ENCODE results near the gene BEGAIN.
A peak's percentile ranks its signal among the peaks of the same experiment; 100 is the strongest.

Gene BEGAIN

DNA sequence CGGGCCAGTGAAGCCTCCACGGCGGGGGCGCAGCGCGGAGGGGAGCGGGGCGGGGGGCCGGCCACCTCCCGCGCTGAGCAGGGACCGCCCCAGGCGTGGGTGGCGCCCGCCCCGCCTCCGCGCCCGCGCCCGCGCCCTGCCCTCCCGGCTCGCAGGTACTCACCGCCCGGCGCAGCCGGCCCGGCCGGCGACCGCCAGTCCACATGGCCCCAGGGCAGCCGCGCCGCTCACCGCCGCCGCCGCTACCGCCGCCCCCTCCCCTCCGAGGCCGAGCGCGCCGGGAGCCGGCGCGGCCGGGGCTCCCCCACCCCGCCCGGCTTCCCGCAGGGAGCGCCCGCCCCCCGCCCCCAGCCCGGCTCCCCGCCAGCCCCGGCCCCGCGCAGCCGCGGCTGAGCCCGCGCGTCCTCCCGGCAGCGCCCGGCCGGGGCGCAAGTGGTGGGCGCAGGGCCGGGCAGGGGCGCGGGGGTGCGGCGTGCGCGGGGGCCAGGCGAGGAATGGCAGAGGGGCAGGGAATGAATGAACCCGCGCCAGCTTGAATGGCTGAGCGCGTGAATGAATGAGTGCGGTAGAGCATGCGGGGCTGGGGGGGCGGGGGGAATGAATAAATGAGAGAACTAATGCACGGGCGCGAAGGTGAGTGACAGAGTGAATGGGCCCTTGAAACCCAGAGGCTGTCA, at the start of gene BEGAIN:
Gene BEGAIN, minus strand, starts transcription at position 332 of the 677 bp plus-strand sequence. Its CDS starts 127 bp downstream, at position 205.
- H3K4me3 ChIP-seq (ENCODE audit: low read length): peak within 1 kb of the TSS; percentile 55
- no peak within 1 kb of the TSS for H3K9ac ChIP-seq (ENCODE audit: low read length)

DNA sequence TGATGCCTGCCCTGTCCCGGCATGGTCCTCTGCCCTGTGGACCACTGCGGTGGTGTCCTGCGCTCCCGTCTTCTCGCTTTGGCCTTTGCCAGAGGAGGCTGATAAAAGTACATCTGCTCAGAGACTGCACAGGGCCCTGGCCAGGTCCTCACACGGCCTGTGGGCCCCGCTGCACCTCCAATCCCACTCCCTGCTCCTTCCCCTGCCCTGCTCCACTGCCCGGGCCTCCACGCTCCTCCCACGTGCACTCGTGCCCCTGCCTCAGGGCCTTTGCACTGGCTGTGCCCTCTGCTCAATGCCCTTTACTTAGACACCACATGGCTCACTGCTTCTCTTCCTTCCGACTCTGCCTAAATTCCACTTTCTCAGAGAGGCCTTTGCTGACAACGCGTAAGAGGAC, 49.3 kb upstream of the BEGAIN start:
- Histone ChIP-seq H3K27me3 (ENCODE audit: control insufficient read depth, insufficient read depth, low read length) (no peaks in the 10 kb centered on the region), H3K4me1 (ENCODE audit: control insufficient read depth, low read depth, low read length) (no peaks in the 10 kb centered on the region), H3K4me3 (ENCODE audit: low read length) (no peak overlapping the region), H3K9me3 (ENCODE audit: control insufficient read depth, low read depth, low read length) (no peaks in the 10 kb centered on the region), H3K36me3 (ENCODE audit: control insufficient read depth, low read depth, low read length) (no peaks in the 10 kb centered on the region), H3K27ac (ENCODE audit: low read length) (no peak overlapping the region), H3K9ac (ENCODE audit: low read length) (no peak overlapping the region)

More for the DNA sequence above, at the start of gene BEGAIN:
- no peak within 1 kb of the TSS for H3K27ac ChIP-seq (ENCODE audit: low read length)
- peaks cover 55% of the 10 kb centered on the region for H3K27me3 ChIP-seq (ENCODE audit: control insufficient read depth, insufficient read depth, low read length)
- no peaks in the 10 kb centered on the region for H3K9me3 ChIP-seq (ENCODE audit: control insufficient read depth, low read depth, low read length)
- no peaks in the 10 kb centered on the region for H3K36me3 ChIP-seq (ENCODE audit: control insufficient read depth, low read depth, low read length)
- no peaks in the 10 kb centered on the region for H3K4me1 ChIP-seq (ENCODE audit: control insufficient read depth, low read depth, low read length)

DNA sequence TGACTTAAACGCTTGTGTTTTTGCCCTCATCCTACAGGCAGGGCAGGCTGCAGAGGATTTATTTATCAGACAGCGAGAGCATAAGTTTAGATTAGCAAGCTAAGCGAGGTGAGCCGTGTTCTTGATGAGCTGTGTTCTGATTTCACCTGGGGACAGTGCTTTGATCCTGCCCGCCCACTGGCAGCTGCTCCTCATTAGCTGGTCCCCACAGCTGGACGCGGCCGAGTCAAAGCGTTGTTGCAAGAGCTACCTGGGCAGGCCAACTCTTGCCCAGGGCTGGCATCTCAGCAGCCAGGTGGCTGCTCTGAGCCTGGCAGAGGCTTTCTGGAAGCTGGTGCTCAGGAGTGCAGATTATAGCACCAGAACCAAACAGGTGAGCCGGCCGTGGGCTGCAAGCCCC, 46.8 kb upstream of the BEGAIN start:
- Histone ChIP-seq H3K27ac (ENCODE audit: low read length) (no peak overlapping the region), H3K9me3 (ENCODE audit: control insufficient read depth, low read depth, low read length) (no peaks in the 10 kb centered on the region), H3K9ac (ENCODE audit: low read length) (no peak overlapping the region), H3K4me3 (ENCODE audit: low read length) (no peak overlapping the region), H3K36me3 (ENCODE audit: control insufficient read depth, low read depth, low read length) (no peaks in the 10 kb centered on the region), H3K4me1 (ENCODE audit: control insufficient read depth, low read depth, low read length) (no peaks in the 10 kb centered on the region), H3K27me3 (ENCODE audit: control insufficient read depth, insufficient read depth, low read length) (no peaks in the 10 kb centered on the region)

DNA sequence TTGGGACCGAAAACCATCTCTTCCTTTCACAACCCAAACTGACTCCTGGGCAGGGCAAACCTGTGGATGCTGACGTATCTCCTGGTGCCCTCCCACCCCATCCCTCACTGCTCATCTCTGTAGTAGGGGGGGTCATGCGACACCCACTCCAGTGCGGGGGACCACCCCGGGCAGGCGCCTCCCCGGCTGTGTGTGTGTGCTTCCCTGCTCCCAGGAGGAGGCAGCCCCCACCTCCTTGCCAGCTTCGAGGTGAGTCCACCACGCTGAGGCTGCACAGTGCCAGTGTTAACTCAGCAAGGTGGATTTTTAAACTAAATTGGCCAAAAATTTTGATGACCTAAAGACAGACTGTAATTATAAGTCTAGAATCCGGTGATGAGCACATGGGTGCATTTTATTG, 46.2 kb upstream of the BEGAIN start:
- no peak overlapping the region for H3K4me3 ChIP-seq (ENCODE audit: low read length)
- no peaks in the 10 kb centered on the region for H3K4me1 ChIP-seq (ENCODE audit: control insufficient read depth, low read depth, low read length)
- H3K36me3 ChIP-seq (ENCODE audit: control insufficient read depth, low read depth, low read length): no peaks in the 10 kb centered on the region
- H3K27me3 ChIP-seq (ENCODE audit: control insufficient read depth, insufficient read depth, low read length): no peaks in the 10 kb centered on the region
- no peak overlapping the region for H3K27ac ChIP-seq (ENCODE audit: low read length)
- H3K9me3 ChIP-seq (ENCODE audit: control insufficient read depth, low read depth, low read length): no peaks in the 10 kb centered on the region
- no peak overlapping the region for H3K9ac ChIP-seq (ENCODE audit: low read length)

GRCh38 chr14:100629696-100630095, 42.5 kb upstream of the BEGAIN start:
- Histone ChIP-seq H3K27me3 (ENCODE audit: control insufficient read depth, insufficient read depth, low read length) (no peaks in the 10 kb centered on the region), H3K4me1 (ENCODE audit: control insufficient read depth, low read depth, low read length) (no peaks in the 10 kb centered on the region), H3K9me3 (ENCODE audit: control insufficient read depth, low read depth, low read length) (no peaks in the 10 kb centered on the region), H3K4me3 (ENCODE audit: low read length) (no peak overlapping the region), H3K9ac (ENCODE audit: low read length) (no peak overlapping the region), H3K27ac (ENCODE audit: low read length) (no peak overlapping the region), H3K36me3 (ENCODE audit: control insufficient read depth, low read depth, low read length) (no peaks in the 10 kb centered on the region)

DNA sequence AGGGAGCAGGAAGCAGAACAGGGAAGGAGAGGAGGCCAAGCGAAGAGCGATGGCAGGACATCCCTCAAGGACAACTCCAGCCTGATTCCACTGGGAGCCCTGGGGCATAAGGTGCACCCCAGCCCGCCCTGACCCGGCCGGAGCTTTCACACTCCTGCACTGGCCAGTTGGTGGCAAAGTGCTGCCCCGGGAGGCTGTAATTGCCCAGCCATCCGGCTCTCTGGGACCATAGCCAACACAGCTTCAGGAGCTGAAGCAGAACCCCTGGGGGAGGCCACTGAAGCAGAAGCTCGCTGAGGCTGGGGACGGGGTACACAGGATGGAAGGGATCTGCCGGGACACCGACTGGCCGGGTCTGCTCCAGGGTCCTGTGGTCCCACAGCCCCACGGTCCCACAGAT, 41.9 kb upstream of the BEGAIN start:
- no peak overlapping the region for H3K9ac ChIP-seq (ENCODE audit: low read length)
- no peaks in the 10 kb centered on the region for H3K36me3 ChIP-seq (ENCODE audit: control insufficient read depth, low read depth, low read length)
- no peak overlapping the region for H3K4me3 ChIP-seq (ENCODE audit: low read length)
- no peaks in the 10 kb centered on the region for H3K27me3 ChIP-seq (ENCODE audit: control insufficient read depth, insufficient read depth, low read length)
- no peaks in the 10 kb centered on the region for H3K4me1 ChIP-seq (ENCODE audit: control insufficient read depth, low read depth, low read length)
- no peak overlapping the region for H3K27ac ChIP-seq (ENCODE audit: low read length)
- no peaks in the 10 kb centered on the region for H3K9me3 ChIP-seq (ENCODE audit: control insufficient read depth, low read depth, low read length)

DNA sequence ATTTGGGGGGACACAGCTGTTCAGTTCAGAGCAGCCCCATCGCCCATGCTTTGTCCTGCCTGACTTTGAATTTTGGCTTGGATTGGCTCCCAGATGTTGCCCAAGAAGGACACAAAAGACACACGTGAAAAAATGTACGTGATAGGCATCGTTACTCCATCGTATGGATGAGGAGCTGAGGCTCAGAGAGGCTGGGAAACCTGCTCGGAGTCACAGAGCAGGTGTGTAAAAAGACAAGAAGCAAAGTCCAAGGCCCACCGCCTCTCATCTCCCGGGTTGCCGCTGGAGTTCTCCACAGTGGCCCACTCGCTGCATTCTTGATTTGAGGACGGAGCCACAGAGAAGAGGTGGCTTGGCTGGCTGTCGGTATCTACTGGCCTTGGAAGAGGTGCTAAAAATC, 41.0 kb upstream of the BEGAIN start:
- Histone ChIP-seq H3K4me1 (ENCODE audit: control insufficient read depth, low read depth, low read length) (no peaks in the 10 kb centered on the region), H3K4me3 (ENCODE audit: low read length) (no peak overlapping the region), H3K36me3 (ENCODE audit: control insufficient read depth, low read depth, low read length) (no peaks in the 10 kb centered on the region), H3K27ac (ENCODE audit: low read length) (no peak overlapping the region), H3K9me3 (ENCODE audit: control insufficient read depth, low read depth, low read length) (no peaks in the 10 kb centered on the region), H3K27me3 (ENCODE audit: control insufficient read depth, insufficient read depth, low read length) (no peaks in the 10 kb centered on the region), H3K9ac (ENCODE audit: low read length) (no peak overlapping the region)

DNA sequence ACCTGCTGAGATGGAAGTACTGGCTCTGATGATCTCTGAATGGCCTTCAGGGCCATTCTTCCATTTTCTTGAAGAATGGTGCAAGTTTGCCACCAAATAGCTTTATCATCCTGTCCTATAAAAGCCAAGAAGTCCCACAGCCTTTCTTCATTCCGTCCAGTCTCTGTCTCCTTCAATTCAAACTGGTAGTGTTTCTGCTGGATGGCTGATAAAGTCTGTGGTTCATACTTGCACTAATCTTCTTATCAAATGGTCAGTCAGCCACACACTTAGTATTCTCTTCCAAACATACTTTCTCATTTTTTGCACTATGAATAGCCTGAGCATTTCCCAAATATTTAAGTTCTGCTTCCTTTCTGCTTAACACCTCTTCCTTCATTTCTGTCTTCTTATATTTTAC, 39.4 kb upstream of the BEGAIN start:
- no peaks in the 10 kb centered on the region for H3K9me3 ChIP-seq (ENCODE audit: control insufficient read depth, low read depth, low read length)
- no peaks in the 10 kb centered on the region for H3K4me1 ChIP-seq (ENCODE audit: control insufficient read depth, low read depth, low read length)
- no peaks in the 10 kb centered on the region for H3K36me3 ChIP-seq (ENCODE audit: control insufficient read depth, low read depth, low read length)
- H3K9ac ChIP-seq (ENCODE audit: low read length): no peak overlapping the region
- no peaks in the 10 kb centered on the region for H3K27me3 ChIP-seq (ENCODE audit: control insufficient read depth, insufficient read depth, low read length)
- no peak overlapping the region for H3K4me3 ChIP-seq (ENCODE audit: low read length)
- H3K27ac ChIP-seq (ENCODE audit: low read length): no peak overlapping the region

DNA sequence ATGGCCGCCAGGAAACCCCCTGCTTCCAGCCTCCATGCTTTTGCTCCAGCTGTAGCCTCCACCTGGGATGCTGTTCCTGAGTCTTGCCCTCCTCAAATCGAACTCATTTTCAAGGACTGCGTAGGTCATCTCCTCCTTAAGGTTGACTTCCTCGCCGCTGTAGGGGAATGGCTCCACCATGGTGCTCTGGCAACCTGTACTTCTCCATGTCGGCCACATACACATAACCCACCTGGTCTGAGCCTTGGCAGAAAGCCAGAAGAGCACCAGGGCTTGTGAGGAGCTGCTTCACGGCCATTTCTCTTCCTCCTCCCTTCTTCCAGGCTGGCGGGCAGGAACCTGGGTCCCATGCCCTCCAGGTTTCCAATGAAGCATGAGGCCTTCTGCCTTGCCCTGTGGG, 36.7 kb upstream of the BEGAIN start:
- Histone ChIP-seq H3K36me3 (ENCODE audit: control insufficient read depth, low read depth, low read length) (no peaks in the 10 kb centered on the region), H3K4me3 (ENCODE audit: low read length) (no peak overlapping the region), H3K4me1 (ENCODE audit: control insufficient read depth, low read depth, low read length) (no peaks in the 10 kb centered on the region), H3K9me3 (ENCODE audit: control insufficient read depth, low read depth, low read length) (no peaks in the 10 kb centered on the region), H3K27me3 (ENCODE audit: control insufficient read depth, insufficient read depth, low read length) (no peaks in the 10 kb centered on the region), H3K27ac (ENCODE audit: low read length) (no peak overlapping the region), H3K9ac (ENCODE audit: low read length) (no peak overlapping the region)

- no peaks in the 10 kb centered on the region for H3K36me3 ChIP-seq (ENCODE audit: control insufficient read depth, low read depth, low read length)
- no peak overlapping the region for H3K4me3 ChIP-seq (ENCODE audit: low read length)
- H3K9ac ChIP-seq (ENCODE audit: low read length): no peak overlapping the region
- H3K9me3 ChIP-seq (ENCODE audit: control insufficient read depth, low read depth, low read length): no peaks in the 10 kb centered on the region
- no peaks in the 10 kb centered on the region for H3K27me3 ChIP-seq (ENCODE audit: control insufficient read depth, insufficient read depth, low read length)
- no peak overlapping the region for H3K27ac ChIP-seq (ENCODE audit: low read length)
- no peaks in the 10 kb centered on the region for H3K4me1 ChIP-seq (ENCODE audit: control insufficient read depth, low read depth, low read length)
These were observed 36.3 kb upstream of the BEGAIN start for GRCh38 chr14:100623557-100623956.

DNA sequence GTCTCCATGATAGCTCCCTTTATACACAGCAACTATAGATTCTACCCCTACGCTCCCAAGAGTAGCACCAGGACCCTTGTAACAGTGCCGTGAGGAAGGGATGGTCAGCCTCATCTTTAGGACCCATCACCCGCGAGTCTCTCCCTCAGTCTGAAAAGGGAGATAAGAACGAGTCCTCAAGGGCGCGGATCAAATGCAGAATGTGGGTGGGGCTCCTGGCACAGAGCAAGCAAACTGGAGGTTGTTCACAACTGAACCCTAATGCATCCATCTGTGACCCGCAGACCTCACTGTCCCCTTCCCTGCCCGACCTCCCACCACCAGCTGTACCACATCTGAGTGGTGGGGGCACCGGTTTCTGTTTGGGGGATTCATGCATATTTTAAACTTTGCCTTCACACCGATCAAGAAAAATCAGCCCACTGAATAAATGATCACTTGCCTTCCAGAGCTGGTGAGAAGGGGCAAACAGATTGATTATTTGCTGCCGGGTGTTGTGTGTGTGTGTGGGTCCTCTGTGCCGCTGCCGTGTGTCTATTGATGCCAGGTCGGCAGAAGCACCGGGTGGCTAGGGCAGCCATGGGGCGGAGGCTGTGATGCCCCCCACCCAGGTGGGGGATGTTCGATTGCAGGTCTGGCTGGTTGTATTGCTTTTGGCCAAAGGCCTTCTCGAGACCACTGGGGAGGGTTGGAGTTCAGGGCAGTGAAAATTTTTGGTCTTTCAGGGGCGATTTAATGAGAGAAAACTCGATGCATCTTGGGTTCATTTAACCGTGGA, 35.7 kb upstream of the BEGAIN start:
- H3K36me3 ChIP-seq (ENCODE audit: control insufficient read depth, low read depth, low read length): no peaks in the 10 kb centered on the region
- no peaks in the 10 kb centered on the region for H3K9me3 ChIP-seq (ENCODE audit: control insufficient read depth, low read depth, low read length)
- H3K27me3 ChIP-seq (ENCODE audit: control insufficient read depth, insufficient read depth, low read length): peaks cover 2% of the 10 kb centered on the region
- H3K9ac ChIP-seq (ENCODE audit: low read length): no peak overlapping the region
- no peaks in the 10 kb centered on the region for H3K4me1 ChIP-seq (ENCODE audit: control insufficient read depth, low read depth, low read length)
- H3K27ac ChIP-seq (ENCODE audit: low read length): no peak overlapping the region
- no peak overlapping the region for H3K4me3 ChIP-seq (ENCODE audit: low read length)

- H3K9ac ChIP-seq (ENCODE audit: low read length): no peak overlapping the region
- H3K4me1 ChIP-seq (ENCODE audit: control insufficient read depth, low read depth, low read length): no peaks in the 10 kb centered on the region
- H3K27me3 ChIP-seq (ENCODE audit: control insufficient read depth, insufficient read depth, low read length): peaks cover 3% of the 10 kb centered on the region
- H3K9me3 ChIP-seq (ENCODE audit: control insufficient read depth, low read depth, low read length): no peaks in the 10 kb centered on the region
- no peak overlapping the region for H3K4me3 ChIP-seq (ENCODE audit: low read length)
- H3K36me3 ChIP-seq (ENCODE audit: control insufficient read depth, low read depth, low read length): no peaks in the 10 kb centered on the region
- H3K27ac ChIP-seq (ENCODE audit: low read length): no peak overlapping the region
These were observed 35.0 kb upstream of the BEGAIN start for GRCh38 chr14:100622224-100622623.
